HepG2 (cell line): Measurements from ENCODE around the gene SLC25A22. TPM values are rescaled to one million over a fixed set of nuclear protein-coding genes. Genes with fewer than 3 reads are reported as not detected.

ENCODE experiments used
- ARHGAP35 ChIP-seq: sonication (generic); formaldehyde crosslinking; IDR thresholded peaks from 2 replicates; pipeline ENCODE4 v1.9.0; 2022; ENCODE audit warnings: mild to moderate bottlenecking, inconsistent platforms, moderate library complexity, missing genetic modification reagents, borderline replicate concordance
- CC2D1A ChIP-seq: sonication (generic); formaldehyde crosslinking; IDR thresholded peaks from 2 replicates; pipeline ENCODE4 v1.8.1; 2023; ENCODE audit warnings: mild to moderate bottlenecking, missing genetic modification reagents
- CHCHD3 ChIP-seq: sonication (generic); formaldehyde crosslinking; IDR thresholded peaks from 2 replicates; pipeline ENCODE4 v1.8.0; 2022; ENCODE audit warnings: mild to moderate bottlenecking, missing genetic modification reagents, moderate library complexity
- HDAC1 ChIP-seq: sonication (generic); formaldehyde crosslinking; IDR thresholded peaks from 2 replicates; pipeline ENCODE4 v1.5.1; 2020; ENCODE audit warnings: mild to moderate bottlenecking, missing genetic modification reagents
- HOXA3 ChIP-seq: sonication (generic); formaldehyde crosslinking; IDR thresholded peaks from 2 replicates; pipeline ENCODE4 v1.5.0; 2020; ENCODE audit warnings: missing genetic modification reagents
- HOXD1 ChIP-seq: sonication (generic); formaldehyde crosslinking; IDR thresholded peaks from 2 replicates; pipeline ENCODE4 v1.5.0; 2020; ENCODE audit warnings: missing genetic modification reagents
- KDM2A ChIP-seq: sonication (generic); formaldehyde crosslinking; IDR thresholded peaks from 2 replicates; pipeline ENCODE4 v1.4.0; 2020; ENCODE audit warnings: low read depth, missing genetic modification reagents, borderline replicate concordance
- KDM3A ChIP-seq: IDR thresholded peaks from 2 replicates; pipeline ENCODE4 v1.6.1; 2018; ENCODE audit warnings: low read depth, missing compliant biosample characterization
- LCORL ChIP-seq, 2 experiments: fragments of 450-650 bp in 1 of 2; sonication (generic) in 1 of 2; formaldehyde crosslinking in 1 of 2; IDR thresholded peaks; 2 replicates each; pipeline versions ENCODE4 v1.5.0 to v1.6.1; 2017 to 2020; ENCODE audit warnings: antibody characterized with exemption in 1 of 2, missing genetic modification reagents in 1 of 2
- PAX8 ChIP-seq: sonication (generic); formaldehyde crosslinking; IDR thresholded peaks from 2 replicates; pipeline ENCODE4 v1.8.0; 2022; ENCODE audit warnings: mild to moderate bottlenecking, missing genetic modification reagents, borderline replicate concordance
- RXRA ChIP-seq: sonication (generic); formaldehyde crosslinking; IDR thresholded peaks from 2 replicates; pipeline ENCODE4 v1.5.1; 2020; ENCODE audit warnings: missing genetic modification reagents
- SNAPC2 ChIP-seq: sonication (generic); formaldehyde crosslinking; IDR thresholded peaks from 2 replicates; pipeline ENCODE4 v1.8.1; 2022; ENCODE audit warnings: mild to moderate bottlenecking, missing genetic modification reagents
- TAF1 ChIP-seq: sonication (generic); formaldehyde crosslinking; IDR thresholded peaks from 2 replicates; pipeline ENCODE4 v1.4.0; 2020; ENCODE audit warnings: missing genetic modification reagents
- WIZ ChIP-seq: sonication (generic); formaldehyde crosslinking; IDR thresholded peaks from 2 replicates; pipeline ENCODE4 v1.5.1; 2020; ENCODE audit warnings: mild to moderate bottlenecking, missing genetic modification reagents
- YEATS4 ChIP-seq: sonication (generic); formaldehyde crosslinking; IDR thresholded peaks from 2 replicates; pipeline ENCODE4 v1.4.0; 2020; ENCODE audit warnings: missing genetic modification reagents, borderline replicate concordance
- ZNF383 ChIP-seq: sonication (generic); formaldehyde crosslinking; IDR thresholded peaks from 2 replicates; pipeline ENCODE4 v1.4.0; 2020; ENCODE audit warnings: missing genetic modification reagents, mild to moderate bottlenecking, borderline replicate concordance
- ZNF670 ChIP-seq: sonication (generic); formaldehyde crosslinking; IDR thresholded peaks from 2 replicates; pipeline ENCODE4 v1.8.0; 2022; ENCODE audit warnings: mild to moderate bottlenecking, missing genetic modification reagents, borderline replicate concordance
- ZNF746 ChIP-seq: sonication (generic); formaldehyde crosslinking; IDR thresholded peaks from 2 replicates; pipeline ENCODE4 v1.8.0; 2022; ENCODE audit warnings: mild to moderate bottlenecking, missing genetic modification reagents
- ZNF891 ChIP-seq: sonication (generic); formaldehyde crosslinking; IDR thresholded peaks from 2 replicates; pipeline ENCODE4 v1.5.0; 2020; ENCODE audit warnings: mild to moderate bottlenecking, missing genetic modification reagents
- polyA plus RNA-seq, 8 experiments: library from polyadenylated mRNA; depleted of rRNA in 3 of 8; stranded (reverse) in 7 of 8; unstranded in 1 of 8; fragments of >200 nt; fragmentation: Illumina TruSeq in 4 of 8; extraction: Trizol in 4 of 8; gene quantifications; 2 replicates each; pipeline versions ENCODE4 v1.2.1 to v1.2.3, GENCODE V29; 2011 to 2016; ENCODE audit warnings: low read depth in 4 of 8, missing spikeins in 1 of 8, mixed read lengths in 1 of 8; ENCODE audit not compliant: insufficient read depth in 1 of 8
- total RNA-seq, 5 experiments: library from RNA; depleted of rRNA; stranded (reverse); fragments of >200 nt; fragmentation: Illumina TruSeq; extraction: Trizol; gene quantifications; 2 replicates each; pipeline ENCODE4 v1.2.3, GENCODE V29; 2016; ENCODE audit warnings: low read depth in 1 of 5
- TF ChIP-seq, protein P1 (sequence below): sonication (generic); formaldehyde crosslinking; IDR thresholded peaks from 2 replicates; pipeline ENCODE4 v1.8.0; 2022; ENCODE audit warnings: mild to moderate bottlenecking, missing genetic modification reagents; ENCODE audit not compliant: insufficient replicate concordance
- TF ChIP-seq, protein P2 (sequence below): sonication (generic); formaldehyde crosslinking; IDR thresholded peaks from 2 replicates; pipeline ENCODE4 v1.5.0; 2020; ENCODE audit warnings: missing genetic modification reagents
- TF ChIP-seq, protein P3 (sequence below): sonication (generic); formaldehyde crosslinking; conservative IDR thresholded peaks from 2 replicates; pipeline ENCODE4 v1.4.0; 2020; ENCODE audit warnings: missing genetic modification reagents

SLC25A22 gene
- total and polyA plus RNA-seq, 2 of the 13 experiments (the other 11 are each of a cell fraction or from before 2014, with no cell fraction given), result 12.4 to 19.2 TPM

DNA sequence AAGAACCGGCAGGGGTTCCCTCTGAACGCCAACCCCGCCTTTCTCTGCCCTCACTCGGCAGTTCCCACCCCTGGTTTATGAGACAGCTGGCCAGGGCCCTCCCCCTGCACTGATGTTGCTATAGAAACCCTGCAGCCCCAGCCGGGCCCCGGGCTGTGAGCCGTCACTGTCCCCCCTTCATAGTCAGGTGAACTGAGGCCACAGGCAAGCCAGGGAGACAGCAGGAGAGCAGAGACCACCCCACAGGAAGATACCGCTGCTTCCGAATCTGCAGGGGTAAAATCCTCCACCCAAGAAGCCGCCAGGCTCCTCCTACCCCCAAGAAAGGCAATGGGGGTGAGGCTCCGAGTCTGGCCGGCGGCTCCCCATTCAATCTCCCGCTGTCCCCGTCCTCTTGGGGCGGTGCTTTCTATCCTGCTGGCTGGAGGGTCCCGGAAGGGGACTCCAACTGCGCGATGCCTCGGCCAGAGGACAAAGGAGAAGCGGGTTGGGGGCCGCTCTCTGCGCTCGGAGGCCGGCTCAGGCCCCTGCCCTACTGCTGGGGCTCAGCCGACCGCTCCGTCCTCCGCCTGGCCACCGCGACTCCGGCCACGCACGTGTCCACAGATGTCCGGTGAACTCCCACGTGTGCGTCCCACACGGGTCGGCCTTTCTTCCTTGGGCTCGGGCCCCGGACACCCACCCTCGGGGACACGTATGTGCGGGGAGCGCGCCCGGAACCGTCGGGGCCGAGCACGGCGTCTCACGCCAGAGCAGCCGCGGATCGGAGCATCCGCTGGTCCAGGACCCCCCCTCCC lies 587 bp downstream of the SLC25A22 start (continued):
- TF ChIP-seq ARHGAP35 (0 out of 2 replicates have a peak, but pooled peaks have one; percentile 69), TAF1 (peak; percentile 47), LCORL (IDR thresholded peaks at IDR 0.05) (no peak), LCORL (CRISPR knock-in tag; IDR thresholded peaks at IDR 0.05) (no peak), ZNF383 (CRISPR knock-in tag) (peak; percentile 25; the same call in 1 of the 2 replicates), CHCHD3 (0 out of 2 replicates have a peak, but pooled peaks have one; percentile 10), HDAC1 (CRISPR knock-in tag) (peak; percentile 73), RXRA (CRISPR knock-in tag) (peak; percentile 40), PAX8 (CRISPR knock-in tag) (0 out of 2 replicates have a peak, but pooled peaks have one; percentile 24), HOXD1 (CRISPR knock-in tag) (0 out of 2 replicates have a peak, but pooled peaks have one; percentile 16), SNAPC2 (CRISPR knock-in tag) (no peak), ZNF746 (CRISPR knock-in tag) (no peak), HOXA3 (CRISPR knock-in tag) (peak; percentile 2; the same call in 1 of the 2 replicates), KDM3A (CRISPR knock-in tag) (0 out of 2 replicates have a peak, but pooled peaks have one; percentile 58), CC2D1A (CRISPR knock-in tag) (no peak), ZNF670 (0 out of 2 replicates have a peak, but pooled peaks have one; percentile 58), YEATS4 (no peak), KDM2A (CRISPR knock-in tag) (peak; percentile 95), ZNF891 (peak; percentile 60; the same call in 1 of the 2 replicates), WIZ (CRISPR knock-in tag) (0 out of 2 replicates have a peak, but pooled peaks have one; percentile 22)
- TF ChIP-seq, protein P1, sequence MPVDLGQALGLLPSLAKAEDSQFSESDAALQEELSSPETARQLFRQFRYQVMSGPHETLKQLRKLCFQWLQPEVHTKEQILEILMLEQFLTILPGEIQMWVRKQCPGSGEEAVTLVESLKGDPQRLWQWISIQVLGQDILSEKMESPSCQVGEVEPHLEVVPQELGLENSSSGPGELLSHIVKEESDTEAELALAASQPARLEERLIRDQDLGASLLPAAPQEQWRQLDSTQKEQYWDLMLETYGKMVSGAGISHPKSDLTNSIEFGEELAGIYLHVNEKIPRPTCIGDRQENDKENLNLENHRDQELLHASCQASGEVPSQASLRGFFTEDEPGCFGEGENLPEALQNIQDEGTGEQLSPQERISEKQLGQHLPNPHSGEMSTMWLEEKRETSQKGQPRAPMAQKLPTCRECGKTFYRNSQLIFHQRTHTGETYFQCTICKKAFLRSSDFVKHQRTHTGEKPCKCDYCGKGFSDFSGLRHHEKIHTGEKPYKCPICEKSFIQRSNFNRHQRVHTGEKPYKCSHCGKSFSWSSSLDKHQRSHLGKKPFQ (CRISPR knock-in tag), result peak; percentile 78
- TF ChIP-seq, protein P2, sequence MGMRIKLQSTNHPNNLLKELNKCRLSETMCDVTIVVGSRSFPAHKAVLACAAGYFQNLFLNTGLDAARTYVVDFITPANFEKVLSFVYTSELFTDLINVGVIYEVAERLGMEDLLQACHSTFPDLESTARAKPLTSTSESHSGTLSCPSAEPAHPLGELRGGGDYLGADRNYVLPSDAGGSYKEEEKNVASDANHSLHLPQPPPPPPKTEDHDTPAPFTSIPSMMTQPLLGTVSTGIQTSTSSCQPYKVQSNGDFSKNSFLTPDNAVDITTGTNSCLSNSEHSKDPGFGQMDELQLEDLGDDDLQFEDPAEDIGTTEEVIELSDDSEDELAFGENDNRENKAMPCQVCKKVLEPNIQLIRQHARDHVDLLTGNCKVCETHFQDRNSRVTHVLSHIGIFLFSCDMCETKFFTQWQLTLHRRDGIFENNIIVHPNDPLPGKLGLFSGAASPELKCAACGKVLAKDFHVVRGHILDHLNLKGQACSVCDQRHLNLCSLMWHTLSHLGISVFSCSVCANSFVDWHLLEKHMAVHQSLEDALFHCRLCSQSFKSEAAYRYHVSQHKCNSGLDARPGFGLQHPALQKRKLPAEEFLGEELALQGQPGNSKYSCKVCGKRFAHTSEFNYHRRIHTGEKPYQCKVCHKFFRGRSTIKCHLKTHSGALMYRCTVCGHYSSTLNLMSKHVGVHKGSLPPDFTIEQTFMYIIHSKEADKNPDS (CRISPR knock-in tag), result no peak; the same call in 1 of the 2 replicates
- TF ChIP-seq, protein P3, sequence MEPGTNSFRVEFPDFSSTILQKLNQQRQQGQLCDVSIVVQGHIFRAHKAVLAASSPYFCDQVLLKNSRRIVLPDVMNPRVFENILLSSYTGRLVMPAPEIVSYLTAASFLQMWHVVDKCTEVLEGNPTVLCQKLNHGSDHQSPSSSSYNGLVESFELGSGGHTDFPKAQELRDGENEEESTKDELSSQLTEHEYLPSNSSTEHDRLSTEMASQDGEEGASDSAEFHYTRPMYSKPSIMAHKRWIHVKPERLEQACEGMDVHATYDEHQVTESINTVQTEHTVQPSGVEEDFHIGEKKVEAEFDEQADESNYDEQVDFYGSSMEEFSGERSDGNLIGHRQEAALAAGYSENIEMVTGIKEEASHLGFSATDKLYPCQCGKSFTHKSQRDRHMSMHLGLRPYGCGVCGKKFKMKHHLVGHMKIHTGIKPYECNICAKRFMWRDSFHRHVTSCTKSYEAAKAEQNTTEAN (CRISPR knock-in tag), result 0 out of 2 replicates have a peak, but pooled peaks have one; percentile 34
